Omental fat pad (tissue), 4 donors: ENCODE data around the gene MYL6. TPM values are rescaled to one million over a fixed set of nuclear protein-coding genes. Genes with fewer than 3 reads are reported as not detected.
"Not testable (repeated sequence)": the region's sequence is repeated elsewhere in the genome, so short reads cannot be mapped to it uniquely, and the experiment has no call there.

Source experiments
- ATAC-seq: fragments of 150-250 bp; one replicate; pipeline ENCODE4 v1.9.1; 2016; ENCODE audit warnings: mild to moderate bottlenecking, moderate library complexity; ENCODE audit not compliant: low FRiP score
- DNase-seq: peaks from one replicate; pipeline ENCODE4 v3.0.0-alpha.2; 2019; ENCODE audit warnings: low spot score
- CTCF ChIP-seq, 3 donors: fragments of 450-650 bp; IDR thresholded peaks; one replicate each; pipeline ENCODE4 v1.5.1; 2016 to 2017; ENCODE audit warnings: antibody characterized with exemption in 3 of 3, mild to moderate bottlenecking in 3 of 3, moderate library complexity in 2 of 3
- total RNA-seq, 4 donors: library from RNA; depleted of rRNA; stranded (reverse); fragments of >200 nt; gene quantifications; one replicate each; pipeline ENCODE4 v1.1.0, GENCODE V29; 2016

The MYL6 gene
- total RNA-seq, 4 donors from 2014 or later, result 2,379 to 4,265 (median 3,293) TPM

- TF ChIP-seq CTCF (IDR thresholded peaks at IDR 0.05), result no peak
- DNase-seq (no peak), ATAC-seq (peak; percentile 30)
These were observed 32.6 kb downstream of the MYL6 start for GRCh38 chr12:56190695-56191155.

GRCh38 chr12:56192582-56192981 lies 34.4 kb downstream of the MYL6 start:
- no peak for DNase-seq
- TF ChIP-seq CTCF (IDR thresholded peaks at IDR 0.05), result no peak

GRCh38 chr12:56193025-56193578 lies 34.9 kb downstream of the MYL6 start:
- TF ChIP-seq CTCF (IDR thresholded peaks at IDR 0.05), result peak in 2 of 3 donors; percentile 3 to 57
- ATAC-seq (no peak), DNase-seq (peak; percentile 82)

More at GRCh38 chr12:56192582-56192981, 34.4 kb downstream of the MYL6 start:
- no peak for ATAC-seq

- peak; percentile 91 for ATAC-seq
These were observed 38.8 kb downstream of the MYL6 start for GRCh38 chr12:56196818-56197550.

GRCh38 chr12:56197921-56198635 lies 39.9 kb downstream of the MYL6 start:
- TF ChIP-seq CTCF (IDR thresholded peaks at IDR 0.05), result no peak
- ATAC-seq (no peak), DNase-seq (no peak)

More at GRCh38 chr12:56196818-56197550, 38.8 kb downstream of the MYL6 start:
- DNase-seq, result not testable (repeated sequence)

GRCh38 chr12:56198836-56199235 lies 40.7 kb downstream of the MYL6 start:
- no peak for ATAC-seq
- no peak for TF ChIP-seq CTCF (IDR thresholded peaks at IDR 0.05)
- no peak for DNase-seq

GRCh38 chr12:56202366-56202765 lies 44.2 kb downstream of the MYL6 start:
- TF ChIP-seq CTCF (IDR thresholded peaks at IDR 0.05), result no peak
- ATAC-seq, result no peak

More at GRCh38 chr12:56202366-56202765, 44.2 kb downstream of the MYL6 start:
- no peak for DNase-seq
